K562 treated with DMSO at 1 percent for 24 hours (cell line): ENCODE measurements around the gene ING1. TPM values are rescaled to one million over a fixed set of nuclear protein-coding genes. Genes with fewer than 3 reads are reported as not detected.

Source experiments
- total RNA-seq: library from RNA; unstranded; fragments of 300-600 nt; gene quantifications from 2 replicates; pipeline ENCODE4 v1.2.3, GENCODE V29; 2022; ENCODE audit warnings: low read depth; ENCODE audit not compliant: insufficient read depth

ING1 gene, protein sequence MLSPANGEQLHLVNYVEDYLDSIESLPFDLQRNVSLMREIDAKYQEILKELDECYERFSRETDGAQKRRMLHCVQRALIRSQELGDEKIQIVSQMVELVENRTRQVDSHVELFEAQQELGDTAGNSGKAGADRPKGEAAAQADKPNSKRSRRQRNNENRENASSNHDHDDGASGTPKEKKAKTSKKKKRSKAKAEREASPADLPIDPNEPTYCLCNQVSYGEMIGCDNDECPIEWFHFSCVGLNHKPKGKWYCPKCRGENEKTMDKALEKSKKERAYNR
- total RNA-seq, result 28.9 and 29.0 TPM in 2 replicates

GRCh38 chr13:110713642-110713952 is at the start of gene ING1:
Gene ING1, plus strand, starts transcription at chr13:110713700. Its CDS starts 450 bp downstream, at chr13:110714150.

DNA sequence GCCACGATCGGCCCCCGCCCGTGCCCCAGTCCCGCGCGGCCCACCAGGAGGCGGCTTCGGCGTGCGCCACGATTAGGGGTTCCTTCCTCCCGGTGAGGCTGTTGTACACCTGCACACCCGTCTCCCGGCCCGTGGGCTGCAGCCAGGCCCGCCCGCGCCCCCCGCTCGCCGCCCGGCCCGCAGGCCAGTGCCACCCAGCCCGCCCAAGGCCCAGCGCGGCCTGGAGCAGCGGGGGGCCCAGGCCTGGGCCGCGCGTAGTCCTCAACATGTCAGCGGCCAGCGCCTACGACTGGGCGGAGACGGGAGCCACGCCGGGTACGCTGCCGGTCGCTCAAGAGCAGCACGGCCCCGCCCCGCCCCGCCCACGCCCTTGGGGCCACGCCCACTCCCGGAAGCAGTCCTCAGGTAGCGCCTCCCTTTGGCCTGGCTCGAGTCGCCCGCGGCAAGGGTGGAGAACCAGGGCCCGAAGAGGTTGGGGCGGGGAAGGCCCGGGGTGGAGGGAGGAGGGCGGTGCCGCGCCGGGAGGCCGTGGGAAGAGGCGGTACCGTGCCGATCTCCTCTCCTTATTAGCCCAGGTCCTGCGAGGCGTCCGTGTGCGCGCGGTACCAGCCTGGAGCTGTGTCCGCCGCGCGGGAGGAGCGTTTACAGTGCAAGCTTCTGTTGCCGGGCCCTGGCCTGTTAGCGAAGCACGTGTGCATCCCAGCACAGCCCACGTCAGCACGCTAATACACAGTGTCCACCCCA is 7.5 kb upstream of the ING1 start, which contains the start of gene CARS2:
TSS of gene CARS2 (minus strand) at position 291 of the 744 bp plus-strand sequence. CDS start at position 268, 23 bp downstream.

Other genes with a start within 250 kb of the ING1 start
- gene RAB20, start 152.0 kb upstream of the ING1 start, total RNA-seq, result 7.0 and 7.9 TPM in 2 replicates
- gene NAXD, start 98.2 kb upstream of the ING1 start, total RNA-seq, result 20.4 and 22.3 TPM in 2 replicates
- gene CARS2, start 7.6 kb upstream of the ING1 start, total RNA-seq, result 34.6 and 36.3 TPM in 2 replicates
- gene ANKRD10, start 201.4 kb downstream of the ING1 start, total RNA-seq, result 33.6 and 38.0 TPM in 2 replicates